Measurements from ENCODE around the gene SLC6A16.
"Not testable (repeated sequence)": the region's sequence is repeated elsewhere in the genome, so short reads cannot be mapped to it uniquely, and the experiment has no call there.

SLC6A16 gene

DNA sequence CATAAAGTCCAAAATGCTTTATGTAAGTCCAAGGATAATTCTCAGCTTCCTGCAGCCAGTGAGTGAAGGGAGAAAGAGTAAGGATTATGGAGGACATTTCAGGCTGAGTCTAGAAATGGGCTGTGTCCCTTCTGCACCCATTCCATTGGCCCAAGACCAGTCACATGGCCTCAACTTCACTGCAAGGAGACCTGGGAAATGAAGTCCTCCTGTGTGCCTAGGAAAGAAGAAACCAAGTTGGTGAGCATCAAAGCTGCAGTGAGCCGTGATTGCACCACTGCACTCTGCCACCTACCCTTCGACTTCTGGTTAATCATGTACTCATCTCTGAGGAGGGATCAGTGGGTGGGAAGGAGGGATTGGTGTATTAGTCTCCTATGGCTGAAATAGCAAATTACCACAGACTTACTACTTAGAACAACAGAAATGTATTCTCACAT lies 6.6 kb upstream of the SLC6A16 start:
- in situ Hi-C loops (cut with HindIII; ENCODE audit: low sequenced_read_pairs) = no loop called here

- in situ Hi-C loops (cut with HindIII; ENCODE audit: low sequenced_read_pairs) = not testable (repeated sequence)
Observed at GRCh38 chr19:49331187-49331586, 6.2 kb upstream of the SLC6A16 start.

GRCh38 chr19:49328741-49329140 lies 3.8 kb upstream of the SLC6A16 start:
- in situ Hi-C loops (cut with HindIII; ENCODE audit: low sequenced_read_pairs) = no loop called here

GRCh38 chr19:49327878-49328544 lies 3.0 kb upstream of the SLC6A16 start:
- in situ Hi-C loops (cut with HindIII; ENCODE audit: low sequenced_read_pairs) = no loop called here

GRCh38 chr19:49326165-49326704 lies 1.2 kb upstream of the SLC6A16 start:
- in situ Hi-C loops (cut with HindIII; ENCODE audit: low sequenced_read_pairs) = no loop called here

DNA sequence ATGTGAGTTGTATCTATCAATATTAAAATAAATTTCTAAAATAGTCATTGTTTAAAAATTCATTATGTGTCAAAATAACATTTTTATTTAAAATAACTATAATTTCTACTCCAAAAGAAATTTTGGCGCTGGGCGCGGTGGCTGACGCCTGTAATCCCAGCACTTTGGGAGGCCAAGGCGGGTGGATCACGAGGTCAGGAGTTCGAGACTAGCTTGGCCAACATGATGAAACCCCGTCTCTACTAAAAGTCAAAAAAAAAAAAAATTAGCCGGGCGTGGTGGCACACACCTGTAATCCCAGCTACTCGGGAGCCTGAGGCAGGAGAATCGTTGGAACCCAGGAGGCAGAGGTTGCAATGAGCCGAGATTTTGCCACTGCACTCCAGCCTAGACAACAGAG lies 765 bp upstream of the SLC6A16 start:
- in situ Hi-C loops (cut with HindIII; ENCODE audit: low sequenced_read_pairs) = not testable (repeated sequence)

DNA sequence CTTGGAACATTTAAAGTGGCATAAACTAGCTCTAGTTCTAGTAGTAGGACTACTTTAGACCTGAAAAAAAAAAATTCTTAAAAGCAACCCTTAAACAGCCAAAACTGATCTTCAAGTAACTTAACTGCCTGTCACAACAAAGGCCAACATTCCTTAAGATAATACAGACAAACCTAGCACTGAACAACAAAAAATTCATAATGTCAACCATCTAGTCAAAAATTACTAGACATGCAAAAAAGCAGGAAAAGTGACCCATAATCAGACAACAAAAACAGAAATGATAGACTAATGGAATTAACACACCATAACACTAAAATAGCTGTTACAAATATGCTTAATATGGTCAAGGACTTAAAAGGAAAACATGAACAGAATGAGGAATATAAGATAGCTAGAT lies 6.7 kb downstream of the SLC6A16 start:
- in situ Hi-C loops (cut with HindIII; ENCODE audit: low sequenced_read_pairs) = no loop called here

DNA sequence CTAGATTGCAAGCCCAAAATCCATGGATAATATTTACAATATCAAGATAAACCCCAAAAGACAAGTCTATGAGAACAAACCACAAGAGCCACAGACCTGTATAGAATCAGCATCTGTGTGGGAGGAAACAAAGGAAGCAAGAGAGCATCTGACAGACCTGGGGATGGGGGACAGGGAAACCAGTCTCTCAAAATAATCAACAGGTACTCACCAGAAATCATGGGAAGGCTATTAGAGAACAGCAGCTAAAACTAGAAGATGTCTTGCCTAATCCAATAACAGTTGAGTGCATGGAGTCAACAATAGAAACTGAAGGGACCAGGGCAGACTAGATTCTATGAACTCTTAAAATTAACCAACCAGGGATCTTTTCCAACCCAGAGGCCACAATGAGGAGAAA lies 8.7 kb downstream of the SLC6A16 start:
- in situ Hi-C loops (cut with HindIII; ENCODE audit: low sequenced_read_pairs) = no loop called here

DNA sequence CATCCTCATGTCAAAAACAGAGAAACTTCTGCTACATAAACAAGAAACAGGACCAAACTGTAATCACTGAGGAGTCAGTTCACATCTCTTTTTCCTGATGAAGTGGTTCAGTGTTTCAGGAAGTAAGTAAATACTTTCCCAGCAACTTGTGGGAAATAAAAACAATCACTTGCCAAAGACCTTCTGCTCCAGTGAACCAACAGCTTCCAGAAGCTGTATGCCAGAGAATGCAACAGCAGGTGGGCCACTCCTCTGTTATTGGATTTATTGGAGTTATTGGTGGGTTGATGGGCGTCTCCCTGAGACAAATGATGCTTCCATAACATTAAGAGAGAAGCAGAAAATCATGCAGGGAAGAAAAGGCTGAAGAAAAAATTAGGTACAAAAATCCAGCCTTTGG lies 9.9 kb downstream of the SLC6A16 start:
- in situ Hi-C loops (cut with HindIII; ENCODE audit: low sequenced_read_pairs) = no loop called here

DNA sequence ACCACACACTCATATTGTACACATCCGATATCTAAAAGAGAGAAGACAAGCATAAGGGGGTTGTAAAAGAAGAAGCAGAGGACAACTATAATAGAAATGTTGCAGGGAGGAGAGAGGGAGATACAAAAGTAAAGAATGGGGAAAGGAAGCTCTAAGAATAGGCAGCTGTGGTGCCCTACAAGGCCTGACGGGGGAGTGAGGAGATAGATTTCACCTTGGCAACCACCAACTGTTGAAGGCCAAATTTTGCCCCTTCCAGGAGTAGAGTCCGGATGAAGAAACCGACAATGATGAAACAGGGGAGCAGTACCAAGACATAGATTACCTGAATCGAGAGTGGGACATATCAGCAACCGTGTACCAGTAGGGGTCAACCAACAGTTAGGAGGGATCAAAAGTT lies 15.9 kb downstream of the SLC6A16 start:
- in situ Hi-C loops (cut with HindIII; ENCODE audit: low sequenced_read_pairs) = no loop called here

GRCh38 chr19:49306734-49307133 lies 18.3 kb downstream of the SLC6A16 start:
- in situ Hi-C loops (cut with HindIII; ENCODE audit: low sequenced_read_pairs) = not testable (repeated sequence)

- in situ Hi-C loops (cut with HindIII; ENCODE audit: low sequenced_read_pairs) = no loop called here
Observed at GRCh38 chr19:49301866-49302252, 23.1 kb downstream of the SLC6A16 start.

GRCh38 chr19:49301165-49301865 lies 23.7 kb downstream of the SLC6A16 start:
- in situ Hi-C loops (cut with HindIII; ENCODE audit: low sequenced_read_pairs) = no loop called here

GRCh38 chr19:49298653-49299052 lies 26.3 kb downstream of the SLC6A16 start:
- in situ Hi-C loops (cut with HindIII; ENCODE audit: low sequenced_read_pairs) = not testable (repeated sequence)

DNA sequence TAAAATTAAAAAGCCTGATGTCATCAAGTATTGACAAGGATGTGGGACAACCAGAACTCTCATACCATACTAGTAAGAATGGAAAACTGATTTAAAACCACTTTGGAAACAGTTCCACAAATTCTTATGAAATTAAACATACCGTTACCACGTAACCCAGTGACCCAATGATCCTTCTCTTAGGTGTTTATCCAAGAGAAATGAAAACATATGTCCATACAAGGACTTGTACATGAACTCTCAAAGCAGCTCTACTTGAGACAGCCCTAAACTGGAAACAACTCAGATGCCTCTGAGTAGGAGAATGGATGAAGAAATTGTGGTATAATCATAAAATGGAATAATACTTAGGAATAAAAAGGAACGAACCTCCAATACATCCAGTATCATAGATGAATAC lies 27.6 kb downstream of the SLC6A16 start:
- in situ Hi-C loops (cut with HindIII; ENCODE audit: low sequenced_read_pairs) = no loop called here

DNA sequence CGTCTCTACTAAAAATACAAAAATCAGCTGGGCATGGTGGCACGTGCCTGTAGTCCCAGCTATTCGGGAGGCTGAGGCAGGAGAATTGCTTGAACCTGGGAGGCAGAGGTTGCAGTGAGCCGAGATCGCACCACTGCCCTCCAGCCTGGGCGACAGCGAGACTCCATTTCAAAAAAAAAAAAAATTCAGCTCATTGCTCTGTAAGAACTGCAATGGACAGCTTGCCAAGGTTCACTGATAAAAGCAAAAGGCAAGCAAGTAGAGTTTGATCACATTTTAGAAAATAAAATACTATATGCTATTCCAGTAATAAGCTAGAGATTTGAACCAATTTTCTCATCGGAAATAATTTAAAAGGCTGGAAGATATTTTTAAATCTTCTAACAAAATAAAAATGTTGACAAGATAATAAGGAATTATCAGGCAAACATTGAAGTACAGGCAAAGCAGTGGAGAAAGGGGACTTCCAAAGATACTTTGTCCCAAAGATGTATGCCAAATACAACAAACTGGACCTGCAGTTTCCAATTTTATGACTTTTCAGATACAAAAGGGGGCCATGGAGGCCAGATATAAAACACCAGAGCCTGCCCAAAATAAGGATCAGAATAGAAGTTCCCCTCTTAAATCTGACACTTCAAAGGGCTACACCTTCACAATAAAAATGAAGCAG lies 29.6 kb downstream of the SLC6A16 start:
- in situ Hi-C loops (cut with HindIII; ENCODE audit: low sequenced_read_pairs) = no loop called here

DNA sequence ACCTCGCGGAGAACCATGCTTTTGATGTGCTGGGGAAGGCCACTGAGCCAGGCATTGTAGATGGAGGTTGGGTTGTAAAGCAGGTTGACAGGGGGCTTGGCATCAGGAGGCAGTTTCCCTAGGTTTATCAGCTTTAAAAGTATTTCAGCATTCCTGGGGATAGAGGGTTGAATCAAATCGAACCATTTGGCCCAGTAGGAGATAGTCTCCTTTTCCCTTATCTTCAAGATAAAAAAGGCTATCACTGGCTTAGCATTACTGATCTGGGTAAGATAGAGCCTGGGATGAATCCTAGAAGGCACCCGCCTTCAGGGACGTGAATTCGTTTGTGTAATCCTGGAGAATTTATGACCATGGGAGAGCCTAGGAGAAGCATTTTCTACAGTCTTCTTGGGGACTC lies 30.6 kb downstream of the SLC6A16 start:
- in situ Hi-C loops (cut with HindIII; ENCODE audit: low sequenced_read_pairs) = no loop called here

DNA sequence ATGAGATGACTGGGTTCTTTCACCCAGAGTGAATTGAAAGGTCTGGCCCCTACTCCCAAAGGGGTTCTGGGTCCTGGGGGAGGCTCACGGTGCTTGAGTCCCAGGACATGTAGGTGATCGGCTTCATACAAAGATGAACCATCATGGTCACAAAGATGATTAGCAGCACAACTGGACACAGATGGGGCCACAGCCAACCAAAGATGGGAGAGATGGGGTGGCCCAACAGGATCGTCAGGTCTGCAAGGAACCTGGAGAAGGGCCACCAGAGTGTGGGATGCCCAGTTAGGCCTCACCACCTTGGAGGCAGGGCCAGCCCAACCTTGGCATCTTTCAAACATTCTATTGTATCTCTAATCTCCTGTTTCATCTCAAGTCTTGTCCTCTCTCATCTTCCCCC lies 34.5 kb downstream of the SLC6A16 start:
- in situ Hi-C loops (cut with HindIII; ENCODE audit: low sequenced_read_pairs) = no loop called here

- in situ Hi-C loops (cut with HindIII; ENCODE audit: low sequenced_read_pairs) = not testable (repeated sequence)
Observed at GRCh38 chr19:49289286-49289685, 35.7 kb downstream of the SLC6A16 start.

DNA sequence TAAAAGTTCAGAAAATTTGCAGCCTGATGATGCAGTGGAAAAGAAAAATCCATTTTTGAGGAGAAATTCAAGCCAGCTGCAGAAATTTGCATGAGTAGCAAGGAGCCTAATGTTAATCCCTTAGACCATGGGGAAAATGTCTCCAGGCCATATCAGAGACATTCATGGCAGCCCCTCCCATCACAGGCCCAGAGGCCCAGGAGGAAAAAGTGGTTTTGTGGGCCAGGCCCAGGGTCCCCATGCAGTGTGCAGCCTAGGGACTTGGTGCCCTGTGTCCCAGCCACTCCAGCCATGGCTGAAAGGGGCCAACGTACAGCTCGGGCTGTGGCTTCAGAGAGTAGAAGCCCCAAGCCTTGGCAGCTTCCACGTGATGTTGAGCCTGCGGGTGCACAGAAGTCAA lies 36.8 kb downstream of the SLC6A16 start:
- in situ Hi-C loops (cut with HindIII; ENCODE audit: low sequenced_read_pairs) = not testable (repeated sequence)

DNA sequence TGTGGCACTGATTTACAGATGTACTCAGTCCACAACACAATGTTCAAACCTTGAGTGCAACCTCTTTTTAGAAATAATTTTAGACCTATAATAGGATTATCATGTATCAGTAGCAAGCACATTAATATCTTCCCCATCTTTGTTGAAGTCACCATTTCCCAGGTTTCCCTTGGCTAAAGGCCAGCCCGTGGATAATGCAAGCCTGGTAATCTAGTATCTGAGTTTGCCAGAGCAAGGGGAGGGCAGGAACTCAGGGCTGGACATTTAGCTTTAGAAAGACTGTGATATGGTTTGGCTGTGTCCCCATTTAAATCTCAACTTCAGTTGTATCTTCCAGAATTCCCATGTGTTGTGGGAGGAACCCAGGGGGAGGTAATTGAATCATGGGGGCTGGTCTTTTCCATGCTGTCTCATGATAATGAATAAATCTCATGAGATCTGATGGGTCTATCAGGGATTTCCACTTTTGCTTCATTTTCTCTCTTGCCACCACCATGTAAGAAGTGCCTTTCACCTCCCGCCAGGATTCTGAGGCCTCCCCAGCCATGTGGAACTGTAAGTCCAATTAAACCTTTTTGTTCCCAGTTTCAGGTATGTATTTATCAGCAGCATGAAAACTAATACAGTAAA lies 37.7 kb downstream of the SLC6A16 start:
- in situ Hi-C loops (cut with HindIII; ENCODE audit: low sequenced_read_pairs) = no loop called here

Measured in DLD1 (cell line).